HG03342 (cell line): ENCODE measurements around the gene LNPEP.
"Not testable (repeated sequence)": the region's sequence is repeated elsewhere in the genome, so short reads cannot be mapped to it uniquely, and the experiment has no call there.

Source experiments
- ATAC-seq: cut with Tn5 transposase; IDR thresholded peaks from one replicate; pipeline ENCODE4 v1.9.1; 2021; ENCODE audit warnings: mild to moderate bottlenecking, moderate library complexity; ENCODE audit not compliant: unreplicated experiment

Gene LNPEP

DNA sequence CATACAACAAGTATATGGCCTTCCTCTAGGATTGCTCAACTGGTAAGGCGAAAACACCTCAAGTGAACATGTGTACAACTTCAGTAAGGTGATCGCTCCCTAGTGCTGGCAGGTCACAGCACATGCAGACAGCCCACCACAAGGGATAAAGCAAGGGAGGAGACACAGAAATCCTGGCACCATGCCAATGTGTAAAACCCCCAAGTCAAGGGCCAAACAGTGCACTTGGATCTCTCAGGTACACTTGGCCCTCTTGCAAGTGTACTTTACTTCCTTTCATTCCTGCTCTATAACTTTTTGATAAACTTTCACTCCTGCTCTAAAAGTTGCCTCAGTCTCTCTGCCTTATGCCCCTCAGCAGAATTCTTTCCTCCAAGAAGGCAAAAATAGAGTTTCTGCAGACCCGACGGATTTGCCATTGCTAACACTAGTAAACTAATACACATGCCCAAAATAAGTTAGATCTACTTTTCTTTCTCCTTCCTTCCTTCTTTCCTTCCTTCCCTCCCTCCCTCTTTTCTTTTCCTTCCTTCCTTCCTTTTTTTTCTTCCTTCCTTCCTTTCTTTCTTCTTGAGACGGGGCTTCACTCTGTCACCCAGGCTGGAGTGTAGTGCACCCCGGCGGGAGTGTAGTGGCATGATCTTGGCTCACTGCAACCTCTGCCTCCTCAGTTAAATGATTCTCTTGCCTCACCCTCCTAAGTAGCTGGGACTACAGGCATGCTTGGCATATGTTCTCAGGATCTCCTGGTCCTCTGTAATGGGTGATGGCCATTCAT is 6.8 kb upstream of the LNPEP start:
- no peak for ATAC-seq

DNA sequence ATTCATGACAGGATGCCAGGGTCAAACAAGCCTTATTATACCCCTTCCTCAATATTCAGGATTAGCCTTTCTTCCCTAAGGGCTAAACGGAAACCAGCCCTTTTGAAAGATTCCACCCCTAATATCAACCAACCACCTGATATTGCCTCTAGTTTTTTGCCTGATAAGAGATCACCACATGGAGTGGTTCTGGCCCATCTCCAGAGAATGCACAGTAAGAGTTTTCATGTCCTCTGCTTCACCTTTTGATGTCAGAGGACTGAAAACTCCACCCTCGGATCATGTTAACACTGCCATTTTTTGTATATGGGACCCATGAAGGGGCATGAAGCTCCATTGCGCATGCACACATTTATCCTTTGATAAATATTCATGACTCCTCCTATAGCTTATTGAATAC is 5.8 kb upstream of the LNPEP start:
- ATAC-seq: no peak

GRCh38 chr5:96930589-96930988 is 5.3 kb upstream of the LNPEP start:
- ATAC-seq: no peak

- ATAC-seq: not testable (repeated sequence)
Observed at GRCh38 chr5:96931037-96931436, 4.8 kb upstream of the LNPEP start.

DNA sequence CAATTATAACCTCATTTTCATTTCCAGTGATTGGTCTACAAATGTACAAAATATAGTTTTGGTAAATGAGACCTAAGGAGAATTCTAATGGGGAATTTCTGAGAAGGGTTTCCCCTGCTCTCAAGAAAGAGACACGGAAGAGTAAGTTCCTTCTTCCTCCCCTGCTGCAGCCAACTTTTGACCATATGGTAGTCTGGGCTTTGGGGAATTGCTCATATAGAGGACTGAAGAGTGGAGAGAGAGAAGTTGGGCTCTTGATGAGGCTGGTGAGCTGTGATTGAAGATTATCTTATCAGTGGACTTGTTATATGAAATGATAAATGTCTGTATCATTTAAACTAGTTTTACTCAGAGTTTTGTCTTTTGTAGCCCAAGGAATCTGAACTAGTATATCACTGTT is 4.3 kb upstream of the LNPEP start:
- ATAC-seq: no peak

- no peak for ATAC-seq
Observed at GRCh38 chr5:96932026-96932425, 3.9 kb upstream of the LNPEP start.

DNA sequence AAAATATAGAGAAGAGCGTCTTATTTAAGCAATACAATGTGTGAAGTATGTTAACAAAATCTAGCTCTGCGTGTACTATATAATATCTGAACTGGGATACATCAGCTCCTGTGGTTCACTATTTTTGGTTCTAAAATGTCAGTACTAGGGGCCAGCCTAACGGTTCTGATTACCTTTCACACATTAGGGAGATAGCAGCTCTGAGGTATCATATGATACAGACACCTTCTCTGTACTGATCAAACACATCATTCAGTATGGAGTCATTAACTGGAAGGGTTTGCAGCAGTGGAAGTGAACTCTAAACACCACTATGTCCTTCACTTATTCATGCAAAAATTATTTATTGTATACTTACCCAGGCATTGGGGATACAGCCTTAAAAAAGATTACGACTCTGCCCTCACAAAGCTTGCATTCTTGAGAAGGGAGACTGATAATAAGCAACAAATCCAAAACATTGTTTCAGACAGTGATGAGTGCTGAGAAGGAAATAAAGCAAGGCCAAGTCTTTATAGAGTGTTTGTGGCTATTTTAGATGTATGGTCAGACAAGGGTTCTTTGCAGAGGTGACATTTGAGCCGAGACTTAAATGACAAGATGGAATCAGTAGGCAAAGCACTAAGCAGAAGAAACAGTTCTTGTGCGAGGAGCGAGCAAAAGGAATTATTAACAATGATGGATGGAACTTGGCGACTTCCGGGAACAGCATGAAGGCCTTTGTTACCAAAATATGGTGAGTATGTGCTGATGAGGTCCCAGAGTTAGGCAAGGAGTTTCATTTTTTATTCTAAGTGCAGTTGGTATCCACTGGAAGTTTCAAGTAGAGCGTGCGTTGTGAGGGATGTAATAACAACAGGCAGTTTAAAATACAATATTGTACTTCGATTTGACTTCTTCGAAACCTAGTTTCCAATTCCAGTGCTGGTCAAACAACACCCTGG is 1.8 kb upstream of the LNPEP start:
- ATAC-seq: no peak

- peak; percentile 59 for ATAC-seq
Observed at GRCh38 chr5:96934708-96935558, 947 bp upstream of the LNPEP start.

GRCh38 chr5:96936431-96937320 is 796 bp downstream of the LNPEP start:
- ATAC-seq: peak; percentile 33

GRCh38 chr5:96940586-96940985 is 4.7 kb downstream of the LNPEP start:
- no peak for ATAC-seq

DNA sequence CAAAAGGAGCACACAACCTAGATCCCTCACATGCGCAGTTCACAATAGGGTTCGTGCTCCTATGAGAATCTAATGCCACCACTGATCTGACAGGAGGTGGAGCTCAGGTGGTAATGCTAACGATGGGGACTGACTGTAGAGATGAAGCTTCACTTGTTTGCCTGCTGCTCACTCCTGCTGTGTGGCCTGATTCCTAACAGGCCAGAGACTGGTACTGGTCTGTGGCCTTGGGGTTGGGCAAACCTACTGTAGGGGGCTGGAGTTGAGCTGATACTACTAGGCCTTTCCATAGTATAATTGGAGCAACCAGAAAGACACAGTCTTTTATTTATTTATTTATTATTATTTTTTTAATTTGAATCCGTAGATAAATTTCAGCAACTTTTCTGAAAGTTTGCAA is 5.3 kb downstream of the LNPEP start:
- no peak for ATAC-seq

DNA sequence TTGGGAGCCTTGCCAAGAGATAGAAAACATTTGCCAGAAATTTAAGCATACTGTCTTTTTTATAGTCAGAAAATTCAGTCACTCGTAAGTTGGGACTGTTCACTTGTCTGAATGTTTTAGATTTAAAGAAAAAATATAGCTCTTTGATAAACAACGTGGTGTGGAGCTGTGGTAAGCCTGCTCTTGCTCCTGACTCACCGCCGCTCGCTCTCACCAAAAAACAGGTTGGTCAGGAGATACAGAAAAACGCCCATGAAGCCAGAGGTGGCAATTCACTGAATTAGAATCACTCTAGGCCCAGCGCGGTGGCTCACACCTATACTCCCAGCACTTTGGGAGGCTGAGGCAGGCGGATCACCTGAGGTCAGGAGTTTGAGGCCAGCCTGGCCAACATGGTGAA is 6.2 kb downstream of the LNPEP start:
- no peak for ATAC-seq

- ATAC-seq: no peak
Observed at GRCh38 chr5:96942911-96943310, 7.0 kb downstream of the LNPEP start.

GRCh38 chr5:96943799-96944198 is 7.9 kb downstream of the LNPEP start:
- no peak for ATAC-seq

- ATAC-seq: no peak
Observed at GRCh38 chr5:96945144-96945897, 9.4 kb downstream of the LNPEP start.

GRCh38 chr5:96946381-96946780 is 10.5 kb downstream of the LNPEP start:
- ATAC-seq: no peak

GRCh38 chr5:96952118-96952750 is 16.4 kb downstream of the LNPEP start:
- ATAC-seq: no peak

- no peak for ATAC-seq
Observed at GRCh38 chr5:96952974-96953730, 17.3 kb downstream of the LNPEP start.
